SIG-M5 treated with dmso at 0.1 percent for 504 hours (cell line): ENCODE results near the gene HTR3A.

Source experiments
- DNase-seq: peaks from one replicate; lab custom pipeline; 2025; ENCODE audit not compliant: unreplicated experiment; lab: John Stamatoyannopoulos, UW

Gene HTR3A

GRCh38 chr11:114016986-114017385 lies 42.1 kb downstream of the HTR3A start:
- DNase-seq: no peak

- no peak for DNase-seq
Measured at GRCh38 chr11:114017723-114018122, 42.8 kb downstream of the HTR3A start.

GRCh38 chr11:114019046-114019445 lies 44.1 kb downstream of the HTR3A start:
- no peak for DNase-seq

GRCh38 chr11:114019574-114019973 lies 44.7 kb downstream of the HTR3A start:
- DNase-seq: no peak

- no peak for DNase-seq
Measured at GRCh38 chr11:114025329-114025907, 50.5 kb downstream of the HTR3A start.

GRCh38 chr11:114026355-114026754 lies 51.4 kb downstream of the HTR3A start:
- peak; percentile 54 for DNase-seq

GRCh38 chr11:114027391-114027790 lies 52.5 kb downstream of the HTR3A start:
- DNase-seq: no peak

GRCh38 chr11:114027926-114028325 lies 53.0 kb downstream of the HTR3A start:
- DNase-seq: no peak

GRCh38 chr11:114031246-114031966 lies 56.5 kb downstream of the HTR3A start:
- DNase-seq: no peak

- DNase-seq: no peak
Measured at GRCh38 chr11:114031967-114032320, 57.0 kb downstream of the HTR3A start.

GRCh38 chr11:114033066-114033465 lies 58.2 kb downstream of the HTR3A start:
- no peak for DNase-seq

- no peak for DNase-seq
Measured at GRCh38 chr11:114033572-114033971, 58.7 kb downstream of the HTR3A start.

- no peak for DNase-seq
Measured at GRCh38 chr11:114034956-114035355, 60.0 kb downstream of the HTR3A start.

GRCh38 chr11:114036147-114036811 lies 61.4 kb downstream of the HTR3A start:
- DNase-seq: no peak

- no peak for DNase-seq
Measured at GRCh38 chr11:114036958-114037357, 62.0 kb downstream of the HTR3A start.

- DNase-seq: no peak
Measured at GRCh38 chr11:114039551-114039950, 64.6 kb downstream of the HTR3A start.
